B cell (primary cell): Measurements from ENCODE around the gene FZD2. TPM values are rescaled to one million over a fixed set of nuclear protein-coding genes. Genes with fewer than 3 reads are reported as not detected.

ENCODE experiments used
- ATAC-seq: fragments of 200-7000 bp; cut with Tn5 transposase; one replicate; pipeline ENCODE4 v1.10.0; 2021; ENCODE audit warnings: low read depth, mild to moderate bottlenecking, moderate number of reproducible peaks, moderate library complexity
- CTCF ChIA-PET: fragments of 350-600 bp; sonication (Branson Sonifier 250); formaldehyde crosslinking; loops from one replicate; lab custom pipeline; 2021; ENCODE audit warnings: antibody characterized with exemption, inconsistent platforms; lab: Charles Lee
- POLR2A ChIA-PET: fragments of 350-600 bp; sonication (Branson Sonifier 250); formaldehyde crosslinking; loops from one replicate; lab custom pipeline; 2021; ENCODE audit warnings: antibody characterized with exemption; lab: Charles Lee
- DNase-seq: peaks from one replicate; pipeline ENCODE4 v3.0.0; 2013
- H2AFZ ChIP-seq: 2 replicates; pipeline ENCODE4 v1.6.1; 2012; ENCODE audit warnings: mild to moderate bottlenecking, low read depth, low read length; ENCODE audit not compliant: insufficient read depth, poor library complexity, severe bottlenecking
- H3K27ac ChIP-seq, 2 donors: 1 replicate in 1 of 2; 2 replicates in 1 of 2; pipeline ENCODE4 v1.5.1; 2012 to 2013; ENCODE audit warnings: low read length in 2 of 2, mild to moderate bottlenecking in 2 of 2, moderate library complexity in 1 of 2
- H3K27me3 ChIP-seq, 4 experiments: fragments of 200-600 bp in 1 of 4; sonication (generic) in 1 of 4; replicated peaks in 1 of 4; 1 replicate in 2 of 4; 2 replicates in 2 of 4; pipeline versions ENCODE4 v1.6.1 to v1.7.0; 2013 to 2016; ENCODE audit warnings: low read length in 3 of 4, mild to moderate bottlenecking in 2 of 4, mixed read lengths in 1 of 4, moderate library complexity in 1 of 4; ENCODE audit not compliant: insufficient read depth in 4 of 4, control insufficient read depth in 3 of 4; ENCODE audit errors: control extremely low read depth in 1 of 4
- H3K36me3 ChIP-seq, 2 experiments: replicated peaks in 1 of 2; 1 replicate in 1 of 2; 2 replicates in 1 of 2; pipeline versions ENCODE4 v1.6.1 to v1.7.1; 2013; ENCODE audit warnings: low read length in 1 of 2; ENCODE audit not compliant: insufficient read depth in 2 of 2, control insufficient read depth in 1 of 2; ENCODE audit errors: control extremely low read depth in 1 of 2, extremely low read depth in 1 of 2
- H3K4me1 ChIP-seq, 2 donors: fragments of 200-600 bp in 1 of 2; sonication (generic) in 1 of 2; 1 replicate in 1 of 2; 2 replicates in 1 of 2; pipeline versions ENCODE4 v1.5.1 to v1.6.1; 2013 to 2017; ENCODE audit warnings: low read length in 2 of 2; ENCODE audit not compliant: control insufficient read depth in 2 of 2, insufficient read depth in 2 of 2
- H3K4me2 ChIP-seq: replicated peaks from 2 replicates; pipeline ENCODE3; 2012; ENCODE audit warnings: mild to moderate bottlenecking, low read depth, low read length; ENCODE audit not compliant: poor library complexity, severe bottlenecking
- H3K4me3 ChIP-seq, 5 experiments: fragments of 200-600 bp in 1 of 5; sonication (generic) in 1 of 5; 1 replicate in 3 of 5; 2 replicates in 2 of 5; pipeline versions ENCODE4 v1.5.1 to v1.7.0; 2011 to 2016; ENCODE audit warnings: low read length in 4 of 5, mild to moderate bottlenecking in 4 of 5, low read depth in 2 of 5, control low read depth in 1 of 5, moderate library complexity in 1 of 5; ENCODE audit not compliant: insufficient read depth in 1 of 5; ENCODE audit errors: control extremely low read depth in 1 of 5, extremely low read depth in 1 of 5
- H3K79me2 ChIP-seq: fragments of 200-600 bp; sonication (generic); one replicate; pipeline ENCODE4 v1.6.0; 2016; ENCODE audit warnings: low read length; ENCODE audit not compliant: control insufficient read depth, insufficient read depth
- H3K9ac ChIP-seq: fragments of 200-600 bp; sonication (generic); 2 replicates; pipeline ENCODE4 v1.6.1; 2017; ENCODE audit warnings: mild to moderate bottlenecking, low read length, moderate library complexity
- H3K9me3 ChIP-seq, 3 donors: one replicate each; pipeline versions ENCODE4 v1.6.1 to v1.7.1; 2013; ENCODE audit warnings: low read length in 2 of 3; ENCODE audit not compliant: control insufficient read depth in 2 of 3, insufficient read depth in 1 of 3; ENCODE audit errors: control extremely low read depth in 1 of 3
- H4K20me1 ChIP-seq: 2 replicates; pipeline ENCODE4 v1.6.0; 2012; ENCODE audit warnings: mild to moderate bottlenecking, low read length; ENCODE audit not compliant: insufficient read depth, control insufficient read depth, poor library complexity, severe bottlenecking
- H3K27ac Mint-ChIP-seq: one replicate; pipeline ENCODE4 v1.8.0; 2021; ENCODE audit warnings: mixed read lengths
- H3K27me3 Mint-ChIP-seq: one replicate; pipeline ENCODE4 v1.8.0; 2021; ENCODE audit warnings: mixed read lengths
- H3K4me1 Mint-ChIP-seq: one replicate; pipeline ENCODE4 v1.8.0; 2021; ENCODE audit warnings: mixed read lengths
- H3K4me3 Mint-ChIP-seq: one replicate; pipeline ENCODE4 v1.8.0; 2021; ENCODE audit warnings: mixed read lengths
- H3K9me3 Mint-ChIP-seq: one replicate; pipeline ENCODE4 v1.8.0; 2022; ENCODE audit warnings: mixed read lengths; ENCODE audit not compliant: insufficient read depth
- EZH2 ChIP-seq: IDR thresholded peaks from 2 replicates; pipeline ENCODE4 v1.6.1; 2012; ENCODE audit warnings: borderline replicate concordance, low read depth, mild to moderate bottlenecking, moderate library complexity, low read length; ENCODE audit not compliant: insufficient read depth, poor library complexity, severe bottlenecking
- WGBS: methylation state at CpG from one replicate; pipeline ENCODE4 v1.1.5; 2013; ENCODE audit warnings: missing lambda C conversion rate; ENCODE audit not compliant: insufficient coverage; 5-methylcytosine and 5-hydroxymethylcytosine counted together
- intact Hi-C: fragments of 100-400 bp; cut with micrococcal nuclease; formaldehyde crosslinking; loops from one replicate; pipeline ENCODE4 v1.10.0; 2022
- polyA plus RNA-seq: library from polyadenylated mRNA; depleted of rRNA; stranded (reverse); fragments of >200 nt; gene quantifications from 2 replicates; pipeline ENCODE4 v1.2.3, GENCODE V29; 2012
- total RNA-seq, 2 donors: library from RNA; stranded (reverse); fragments of 120-200 nt in 1 of 2; gene quantifications; 1 replicate in 1 of 2; 2 replicates in 1 of 2; pipeline versions ENCODE4 v1.2.3 to v1.2.4, GENCODE V29; 2013 to 2022
- TF ChIP-seq, protein P1 (sequence below): fragments of 200-600 bp; IDR thresholded peaks from one replicate; pipeline ENCODE4 v1.8.0; 2022; ENCODE audit warnings: antibody characterized with exemption, mild to moderate bottlenecking

Gene FZD2
- total and polyA plus RNA-seq, 2 donors (not counting 1 experiment from before 2014, with no cell fraction given) = 1.6 to 2.5 TPM

DNA sequence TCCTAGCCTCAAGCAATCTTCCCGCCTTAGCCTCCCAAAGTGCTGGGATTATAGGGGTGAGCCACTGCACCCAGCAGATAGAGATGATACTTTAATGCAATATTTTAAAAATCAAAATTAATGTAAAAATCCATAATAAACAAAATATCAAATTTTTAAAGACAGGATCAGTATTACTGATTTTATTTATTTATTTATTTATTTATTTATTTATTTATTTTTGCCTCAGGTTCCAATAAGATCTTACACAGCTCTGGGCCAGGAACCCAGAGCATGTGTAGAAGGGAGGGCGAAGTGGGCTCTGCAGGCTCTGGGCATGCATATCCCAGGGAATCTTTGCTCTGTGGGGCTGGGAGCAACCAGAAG is 41.6 kb downstream of the FZD2 start:
- peaks cover 0 to 8% (median 1%) of the 10 kb centered on the region in 4 experiments for H3K27me3 ChIP-seq
- ChIA-PET CTCF (no interaction called here), POLR2A (no interaction called here)
- no peaks in the 10 kb centered on the region for H3K4me1 ChIP-seq
- ATAC-seq (no peak), DNase-seq (no peak)
- H3K27ac ChIP-seq = no peak overlapping the region
- no peaks in the 10 kb centered on the region for H3K9me3 ChIP-seq
- Mint-ChIP-seq H3K4me1 (no peaks in the 10 kb centered on the region), H3K27me3 (peaks cover 31% of the 10 kb centered on the region), H3K4me3 (no peak overlapping the region), H3K27ac (no peak overlapping the region), H3K9me3 (no peaks in the 10 kb centered on the region)
- TF ChIP-seq, protein P1, sequence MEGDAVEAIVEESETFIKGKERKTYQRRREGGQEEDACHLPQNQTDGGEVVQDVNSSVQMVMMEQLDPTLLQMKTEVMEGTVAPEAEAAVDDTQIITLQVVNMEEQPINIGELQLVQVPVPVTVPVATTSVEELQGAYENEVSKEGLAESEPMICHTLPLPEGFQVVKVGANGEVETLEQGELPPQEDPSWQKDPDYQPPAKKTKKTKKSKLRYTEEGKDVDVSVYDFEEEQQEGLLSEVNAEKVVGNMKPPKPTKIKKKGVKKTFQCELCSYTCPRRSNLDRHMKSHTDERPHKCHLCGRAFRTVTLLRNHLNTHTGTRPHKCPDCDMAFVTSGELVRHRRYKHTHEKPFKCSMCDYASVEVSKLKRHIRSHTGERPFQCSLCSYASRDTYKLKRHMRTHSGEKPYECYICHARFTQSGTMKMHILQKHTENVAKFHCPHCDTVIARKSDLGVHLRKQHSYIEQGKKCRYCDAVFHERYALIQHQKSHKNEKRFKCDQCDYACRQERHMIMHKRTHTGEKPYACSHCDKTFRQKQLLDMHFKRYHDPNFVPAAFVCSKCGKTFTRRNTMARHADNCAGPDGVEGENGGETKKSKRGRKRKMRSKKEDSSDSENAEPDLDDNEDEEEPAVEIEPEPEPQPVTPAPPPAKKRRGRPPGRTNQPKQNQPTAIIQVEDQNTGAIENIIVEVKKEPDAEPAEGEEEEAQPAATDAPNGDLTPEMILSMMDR = no peak
- no peak for TF ChIP-seq EZH2
- no peak overlapping the region for H3K4me3 ChIP-seq
- no peak overlapping the region for H3K9ac ChIP-seq
- WGBS = 86% methylated on average over 1 of the region's 2 CpGs
- H3K79me2 ChIP-seq = no peaks in the 10 kb centered on the region
- no peak overlapping the region for H2AFZ ChIP-seq
- no peaks in the 10 kb centered on the region for H4K20me1 ChIP-seq
- H3K4me2 ChIP-seq = no peak overlapping the region
- no peaks in the 10 kb centered on the region for H3K36me3 ChIP-seq
- intact Hi-C loops = no loop called here

DNA sequence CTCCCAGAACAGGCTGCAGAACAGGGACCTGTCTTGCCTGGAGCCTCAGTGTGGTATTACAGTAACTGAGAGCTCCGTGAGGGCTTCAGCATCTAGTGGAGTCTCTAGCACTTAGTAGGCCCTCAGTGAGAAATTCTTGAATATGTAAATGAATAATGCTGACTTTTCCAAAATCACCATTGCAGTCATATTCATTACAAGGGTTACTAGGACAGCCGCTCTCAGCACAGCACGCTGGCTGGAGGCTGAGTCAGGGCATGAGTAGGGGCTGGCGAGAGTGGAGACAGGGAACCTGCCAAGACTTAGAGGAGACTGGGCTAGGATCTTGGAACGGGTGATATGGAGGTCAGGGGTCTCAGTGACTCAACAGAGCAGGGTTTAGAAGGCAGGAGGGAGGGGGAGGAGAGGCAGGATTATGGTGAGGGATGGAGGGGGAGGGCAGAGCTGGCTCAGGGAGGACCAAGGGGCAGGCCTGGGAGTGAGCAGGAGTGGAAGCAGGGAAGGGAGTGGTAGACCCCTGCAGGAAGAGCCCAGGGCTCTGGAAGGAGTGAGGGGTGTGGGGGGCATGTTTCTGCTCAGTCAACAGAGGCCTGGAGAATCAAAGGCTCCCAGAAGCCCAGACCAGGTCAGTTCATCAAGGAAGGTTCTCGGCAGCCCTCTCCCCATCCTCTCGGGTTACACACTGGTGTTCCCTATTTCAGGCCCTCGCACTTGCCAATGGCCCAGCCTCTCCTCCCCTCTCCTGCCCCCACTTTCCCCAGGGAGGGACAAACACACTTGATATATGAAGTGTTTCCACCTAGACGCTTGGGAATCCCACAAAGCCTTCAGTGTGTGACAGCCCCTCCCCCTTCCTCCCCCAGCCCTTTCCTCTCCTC is 42.3 kb downstream of the FZD2 start:
- Mint-ChIP-seq H3K27me3 (peaks cover 27% of the 10 kb centered on the region), H3K4me1 (no peaks in the 10 kb centered on the region), H3K9me3 (no peaks in the 10 kb centered on the region), H3K27ac (no peak overlapping the region), H3K4me3 (no peak overlapping the region)
- H3K9ac ChIP-seq = no peak overlapping the region
- intact Hi-C loops = no loop called here
- H3K36me3 ChIP-seq = no peaks in the 10 kb centered on the region
- H3K4me2 ChIP-seq = no peak overlapping the region
- ATAC-seq = no peak
- CTCF ChIA-PET = no interaction called here
- H3K27me3 ChIP-seq = peaks cover 0 to 8% (median 1%) of the 10 kb centered on the region in 4 experiments
- no peak for DNase-seq
- H3K79me2 ChIP-seq = no peaks in the 10 kb centered on the region
- TF ChIP-seq, protein P1 = no peak
- TF ChIP-seq EZH2 = no peak
- H3K27ac ChIP-seq = no peak overlapping the region
- POLR2A ChIA-PET = no interaction called here
- no peak overlapping the region for H2AFZ ChIP-seq
- no peak overlapping the region for H3K4me3 ChIP-seq
- H4K20me1 ChIP-seq = no peaks in the 10 kb centered on the region
- H3K9me3 ChIP-seq = no peaks in the 10 kb centered on the region
- H3K4me1 ChIP-seq = no peaks in the 10 kb centered on the region
- WGBS = 91% methylated on average over 7 of the region's 9 CpGs
